C4-2B (cell line): ENCODE results near the gene SMU1.

Experiments
- CTCF ChIP-seq: fragments of 450-650 bp; conservative IDR thresholded peaks from 2 replicates; pipeline ENCODE4 v1.5.1; 2017; ENCODE audit warnings: mild to moderate bottlenecking
- ZFX ChIP-seq: fragments of 450-650 bp; IDR thresholded peaks from 2 replicates; pipeline ENCODE4 v1.6.1; 2017

- TF ChIP-seq CTCF (no peak), ZFX (no peak)
Measured at GRCh38 chr9:33040792-33041431, 35.6 kb downstream of the SMU1 start.
